GM18867 (cell line): ENCODE results near the gene CXCL17.
A peak's percentile ranks its signal among the peaks of the same experiment; 100 is the strongest.

Experiments
- ATAC-seq: cut with Tn5 transposase; IDR thresholded peaks from one replicate; pipeline ENCODE4 v1.9.1; 2021; ENCODE audit warnings: mild to moderate bottlenecking, moderate library complexity; ENCODE audit not compliant: unreplicated experiment

Gene CXCL17

GRCh38 chr19:42426643-42427042 is 16.1 kb downstream of the CXCL17 start:
- ATAC-seq, result no peak

DNA sequence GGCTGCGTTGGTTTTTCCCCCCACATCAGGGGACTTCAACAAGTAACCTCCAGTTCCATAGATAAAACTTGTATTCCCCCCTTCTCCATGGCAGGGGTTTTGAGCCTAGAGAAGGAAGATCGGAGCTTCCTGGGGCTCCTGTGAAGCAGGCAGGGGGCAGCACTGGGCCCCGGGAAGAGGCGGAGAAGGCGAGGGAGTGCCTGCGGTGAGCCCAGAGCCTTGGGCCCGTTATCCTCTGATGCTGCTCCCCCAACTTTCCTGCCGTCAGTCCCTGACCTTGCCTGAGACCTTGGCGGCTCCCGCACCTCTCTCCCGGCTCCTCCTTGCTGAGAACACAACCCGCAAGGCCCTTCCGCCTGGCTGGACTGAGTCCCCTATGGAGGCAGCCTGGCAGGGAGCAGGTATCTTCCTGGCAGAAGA is 18.0 kb downstream of the CXCL17 start:
- no peak for ATAC-seq

GRCh38 chr19:42424345-42424707 is 18.4 kb downstream of the CXCL17 start:
- no peak for ATAC-seq

- ATAC-seq, result peak; percentile 89
These were observed 19.0 kb downstream of the CXCL17 start for GRCh38 chr19:42423462-42424344.

DNA sequence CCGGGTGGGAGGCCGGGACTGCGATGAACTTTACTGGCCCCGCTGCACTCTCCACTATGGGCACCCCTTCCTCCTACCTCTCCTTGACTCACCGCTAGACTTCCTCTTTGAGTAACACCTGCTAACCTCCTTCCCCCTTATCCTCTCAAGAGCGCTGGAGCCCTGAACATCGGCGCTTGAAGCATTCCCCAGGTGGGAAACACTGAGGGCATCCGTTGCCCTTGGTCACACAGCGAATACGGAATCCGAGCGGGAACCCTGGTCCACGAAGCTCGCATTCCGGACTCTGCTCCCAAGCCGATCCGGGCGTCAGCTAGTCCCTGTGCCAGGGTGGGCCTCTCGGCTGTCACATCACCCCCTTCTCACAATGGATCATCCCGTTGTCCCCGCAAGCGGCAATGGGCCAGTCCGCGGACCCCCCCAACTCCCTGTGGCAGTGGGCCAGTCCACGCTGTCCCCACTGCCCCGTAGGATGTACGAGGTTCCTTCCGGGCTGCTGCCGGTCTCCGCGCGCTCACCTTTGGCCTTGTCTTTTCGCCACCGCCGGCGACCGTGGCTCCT is 19.8 kb downstream of the CXCL17 start:
- ATAC-seq, result peak; percentile 33

- ATAC-seq, result peak; percentile 3
These were observed 20.4 kb downstream of the CXCL17 start for GRCh38 chr19:42422092-42422900.

- ATAC-seq, result no peak
These were observed 21.1 kb downstream of the CXCL17 start for GRCh38 chr19:42421591-42422031.

DNA sequence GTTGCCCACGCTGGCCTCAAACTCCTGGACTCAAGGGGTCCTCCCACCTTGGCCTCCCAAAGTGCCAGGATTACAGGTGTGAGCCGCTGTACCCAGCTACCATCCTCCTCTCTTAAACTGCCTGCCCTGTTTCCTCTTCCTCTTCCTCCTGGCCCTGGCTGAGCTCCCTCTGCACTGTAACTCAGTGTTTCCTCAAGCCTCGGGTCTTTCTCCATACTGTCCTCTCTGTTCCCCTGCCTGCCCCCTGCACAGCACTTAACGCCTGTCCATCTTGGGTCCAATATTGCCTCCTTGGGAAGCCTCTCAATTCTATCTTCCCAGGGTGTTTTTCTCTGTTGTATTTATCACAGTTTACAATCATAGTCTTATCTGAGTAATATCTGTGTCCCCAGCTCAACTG is 21.6 kb downstream of the CXCL17 start:
- ATAC-seq, result no peak

- no peak for ATAC-seq
These were observed 22.6 kb downstream of the CXCL17 start for GRCh38 chr19:42420055-42420544.

DNA sequence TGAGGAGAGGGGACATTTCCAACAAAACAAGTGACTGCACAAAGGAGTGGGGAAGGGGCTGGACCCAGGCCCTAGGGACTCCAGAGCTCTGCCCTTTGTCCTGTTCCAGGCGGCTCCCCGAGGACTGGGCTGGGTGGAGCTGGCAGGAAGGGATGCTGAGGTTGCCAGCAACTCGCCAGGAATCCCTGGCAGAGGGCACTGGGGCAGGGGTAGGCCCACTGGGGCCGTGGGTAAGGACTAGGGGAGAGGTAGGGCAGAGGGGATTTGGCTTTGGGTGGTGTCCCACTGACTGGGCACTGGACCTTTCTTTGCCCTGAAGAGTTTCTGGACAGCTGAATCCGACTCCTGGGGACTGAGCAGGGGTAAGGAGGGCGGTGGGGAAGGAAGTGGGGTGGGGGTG is 23.4 kb downstream of the CXCL17 start:
- ATAC-seq, result no peak

- ATAC-seq, result no peak
These were observed 30.1 kb downstream of the CXCL17 start for GRCh38 chr19:42412661-42413076.

DNA sequence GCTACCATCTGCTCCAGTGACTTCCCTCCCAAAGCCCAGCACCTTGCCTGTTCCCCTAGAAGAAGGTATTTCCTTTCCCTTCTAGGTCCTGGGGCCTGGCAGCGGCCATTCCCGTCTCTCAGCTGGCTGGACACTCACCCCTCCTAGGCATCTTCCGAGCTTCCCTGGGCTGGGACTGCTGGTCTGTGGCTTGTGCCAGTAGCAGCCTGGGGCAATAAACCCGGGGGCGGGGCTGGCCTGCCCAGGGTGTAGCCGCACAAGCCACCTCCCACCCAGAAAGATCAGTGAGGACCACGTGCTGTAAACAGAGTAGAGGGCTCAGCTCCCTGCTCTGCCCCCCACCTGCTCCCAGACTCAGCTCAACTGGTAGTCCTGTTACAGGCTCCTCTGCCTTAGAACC is 30.5 kb downstream of the CXCL17 start:
- no peak for ATAC-seq

GRCh38 chr19:42411581-42412178 is 31.1 kb downstream of the CXCL17 start:
- no peak for ATAC-seq

GRCh38 chr19:42410371-42410770 is 32.4 kb downstream of the CXCL17 start:
- no peak for ATAC-seq

GRCh38 chr19:42409477-42409876 is 33.3 kb downstream of the CXCL17 start:
- no peak for ATAC-seq

- no peak for ATAC-seq
These were observed 35.0 kb downstream of the CXCL17 start for GRCh38 chr19:42407816-42408175.

- no peak for ATAC-seq
These were observed 35.5 kb downstream of the CXCL17 start for GRCh38 chr19:42407085-42407815.

DNA sequence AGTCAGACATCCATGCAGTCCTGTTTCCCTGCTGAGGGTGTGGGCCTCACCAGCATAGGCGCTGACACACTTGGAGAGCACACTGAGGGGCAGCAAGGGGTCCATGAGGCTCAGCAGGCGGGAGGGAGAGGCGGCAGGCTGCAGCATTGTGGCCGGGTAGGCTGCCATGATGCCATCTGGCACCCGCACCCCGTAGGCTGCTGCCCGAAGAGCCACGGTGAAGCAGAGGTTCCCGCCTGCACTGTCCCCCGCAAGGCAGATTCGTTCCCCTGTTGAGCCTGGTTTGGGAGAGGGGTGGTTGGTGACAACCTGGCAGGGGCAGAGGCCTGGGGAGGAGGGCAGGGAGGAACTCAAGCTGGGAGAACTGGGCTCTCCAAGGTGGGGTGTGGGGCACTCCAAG is 36.6 kb downstream of the CXCL17 start:
- no peak for ATAC-seq

DNA sequence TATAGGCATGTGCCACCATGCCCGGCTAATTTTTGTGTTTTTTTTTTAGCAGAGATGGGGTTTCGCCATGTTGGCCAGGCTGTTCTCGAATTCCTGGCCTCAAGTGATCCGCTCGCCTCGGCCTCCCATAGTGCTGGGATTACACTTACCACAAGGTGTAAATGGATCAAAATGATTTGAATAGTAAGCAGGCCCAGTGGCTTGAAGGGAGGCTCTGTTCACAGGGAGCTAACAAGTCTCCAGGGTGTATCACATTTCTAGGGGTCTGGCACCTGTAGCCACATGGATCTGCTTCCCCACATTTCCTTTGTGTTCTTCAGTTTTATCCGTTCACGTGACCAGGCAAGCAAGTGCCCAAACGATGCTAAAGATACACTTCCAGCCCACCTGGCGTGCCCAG is 39.2 kb downstream of the CXCL17 start:
- no peak for ATAC-seq

GRCh38 chr19:42402376-42403116 is 40.2 kb downstream of the CXCL17 start:
- no peak for ATAC-seq
